ENCODE measurements around the gene EPX.

The EPX gene

GRCh38 chr17:58231641-58232040, 39.1 kb downstream of the EPX start:
- DNase-seq: no peak

GRCh38 chr17:58232707-58233156, 40.2 kb downstream of the EPX start:
- DNase-seq: no peak

- no peak for DNase-seq
These were observed 41.0 kb downstream of the EPX start for GRCh38 chr17:58233543-58233942.

- no peak for DNase-seq
These were observed 42.0 kb downstream of the EPX start for GRCh38 chr17:58234512-58234911.

GRCh38 chr17:58235821-58236220, 43.3 kb downstream of the EPX start:
- no peak for DNase-seq

GRCh38 chr17:58236394-58236793, 43.9 kb downstream of the EPX start:
- no peak for DNase-seq

- no peak for DNase-seq
These were observed 45.7 kb downstream of the EPX start, which contains the start of gene LPO for GRCh38 chr17:58238147-58238634. Gene LPO, plus strand, starts transcription at chr17:58238584. Its CDS starts 4,396 bp downstream, at chr17:58242980.

GRCh38 chr17:58239987-58240386, 47.5 kb downstream of the EPX start:
- DNase-seq: no peak

- no peak for DNase-seq
These were observed 49.8 kb downstream of the EPX start for GRCh38 chr17:58242171-58242784.

GRCh38 chr17:58244963-58245362, 52.4 kb downstream of the EPX start:
- DNase-seq: no peak

- DNase-seq: no peak
These were observed 53.0 kb downstream of the EPX start for GRCh38 chr17:58245428-58246103.

GRCh38 chr17:58246104-58246740, 53.7 kb downstream of the EPX start:
- DNase-seq: no peak

GRCh38 chr17:58246781-58247180, 54.3 kb downstream of the EPX start:
- no peak for DNase-seq

GRCh38 chr17:58247511-58248363, 55.2 kb downstream of the EPX start:
- DNase-seq: no peak

GRCh38 chr17:58248955-58249269, 56.4 kb downstream of the EPX start:
- DNase-seq: no peak

- peak; percentile 47 for DNase-seq
These were observed 57.0 kb downstream of the EPX start for GRCh38 chr17:58249270-58250133.

- DNase-seq: no peak
These were observed 58.0 kb downstream of the EPX start for GRCh38 chr17:58250344-58251011.

GRCh38 chr17:58252141-58252540, 59.6 kb downstream of the EPX start:
- DNase-seq: no peak

GRCh38 chr17:58253082-58253481, 60.6 kb downstream of the EPX start:
- DNase-seq: no peak

All from NCI-H1092 (cell line).